GM21717 (cell line): ENCODE results near the gene MFRP.

ENCODE experiments used
- ATAC-seq: cut with Tn5 transposase; IDR thresholded peaks from one replicate; pipeline ENCODE4 v1.9.1; 2021; ENCODE audit warnings: mild to moderate bottlenecking, moderate library complexity; ENCODE audit not compliant: unreplicated experiment

The MFRP gene

DNA sequence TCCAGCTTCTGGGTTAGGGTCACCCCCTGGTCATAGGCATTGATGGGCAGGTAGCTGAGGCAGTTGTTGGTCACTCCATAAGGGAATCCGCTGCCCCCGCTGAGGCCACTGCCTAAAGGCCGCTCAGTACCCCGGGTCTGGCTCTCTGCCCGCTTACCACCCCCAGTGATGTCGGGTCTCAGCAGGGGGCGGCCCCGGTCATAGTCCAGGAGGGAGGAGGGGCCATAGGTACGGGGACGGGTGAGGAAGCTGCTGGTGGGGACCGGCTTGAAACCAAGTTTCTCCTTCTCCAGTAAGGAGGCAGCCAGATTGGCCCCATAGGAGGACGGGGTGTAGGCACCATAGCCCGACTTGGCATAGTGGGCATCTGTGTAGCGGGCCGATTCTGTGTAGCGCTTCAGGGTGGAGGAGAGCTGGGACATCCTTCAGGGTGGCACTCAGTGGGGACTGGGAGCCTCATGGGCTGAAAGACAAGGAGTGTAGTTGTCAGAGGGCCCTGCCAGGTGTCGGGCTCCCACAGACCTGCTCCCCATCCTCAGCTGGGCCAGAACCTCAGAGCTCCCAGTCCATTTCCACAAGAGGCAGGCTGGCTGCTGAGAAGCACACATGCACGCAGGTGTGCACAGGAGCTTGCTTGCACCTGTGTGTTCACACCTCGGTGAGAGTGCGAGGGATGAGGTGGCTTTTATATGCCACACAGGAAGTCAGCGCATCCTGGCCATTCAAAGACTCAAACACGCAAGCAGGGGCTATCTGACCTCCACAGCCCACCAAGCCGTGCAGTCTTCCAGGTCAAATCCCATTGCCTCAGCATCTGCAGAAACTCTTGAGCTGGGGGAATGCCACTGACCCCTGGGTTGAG is 26.8 kb upstream of the MFRP start:
- ATAC-seq: no peak

DNA sequence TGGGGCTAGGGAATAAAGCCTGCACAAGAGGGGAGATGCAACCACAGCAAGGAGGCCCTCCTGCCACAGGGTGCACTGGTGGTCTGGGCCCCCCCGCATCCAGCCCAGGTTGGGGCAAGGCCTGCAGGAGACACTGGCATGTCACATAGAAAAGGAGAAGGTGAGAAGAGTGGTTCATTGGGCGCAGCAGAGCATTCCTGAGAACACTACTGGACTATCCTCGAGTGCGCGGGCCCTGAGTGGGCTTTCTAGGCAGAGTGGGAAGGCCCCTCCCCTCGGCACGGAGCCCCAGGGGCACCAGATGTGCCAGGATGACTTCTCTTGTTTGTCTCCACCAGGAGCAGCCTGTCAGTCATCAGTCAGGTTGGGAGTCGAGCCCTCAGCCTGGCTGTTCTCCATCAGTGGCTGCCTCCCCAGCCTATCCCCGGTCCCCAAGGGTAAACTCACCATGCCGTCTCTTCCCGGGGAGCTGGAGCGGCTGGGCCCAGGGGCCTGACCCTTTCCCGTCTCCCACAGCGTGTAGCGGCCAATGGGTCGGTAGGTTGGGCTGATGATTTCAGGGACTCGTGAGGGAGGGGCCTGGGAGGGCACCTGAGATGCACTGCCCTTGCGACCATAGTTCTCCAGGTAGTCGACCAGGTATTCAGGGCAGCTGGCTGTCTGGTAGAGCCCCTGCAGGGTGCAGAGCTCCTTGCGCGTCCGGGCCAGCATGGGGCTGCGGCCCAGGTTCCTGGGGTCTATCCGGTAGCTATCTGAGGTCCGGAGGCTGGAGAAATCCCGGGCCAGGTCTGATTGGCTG is 26.0 kb upstream of the MFRP start:
- ATAC-seq: no peak

DNA sequence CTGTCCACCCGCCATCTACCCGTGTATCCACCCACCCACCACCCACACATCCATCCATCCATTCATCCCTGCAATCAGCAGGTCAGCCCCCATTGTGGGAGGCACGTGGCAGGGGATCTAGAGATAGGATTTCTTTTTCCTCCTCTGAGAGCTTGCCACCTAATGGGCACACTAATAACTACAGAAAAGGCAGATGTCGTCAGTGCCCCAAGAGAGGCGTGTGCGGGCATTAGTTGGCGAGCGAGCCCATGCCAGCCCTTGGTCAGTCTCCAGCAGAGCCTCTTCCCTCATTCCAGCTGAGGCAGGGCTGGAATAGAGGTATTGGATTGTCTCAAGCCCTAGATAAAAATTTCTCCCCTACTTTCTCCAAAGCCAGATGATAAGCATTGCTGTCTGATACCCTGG is 25.3 kb upstream of the MFRP start:
- no peak for ATAC-seq

DNA sequence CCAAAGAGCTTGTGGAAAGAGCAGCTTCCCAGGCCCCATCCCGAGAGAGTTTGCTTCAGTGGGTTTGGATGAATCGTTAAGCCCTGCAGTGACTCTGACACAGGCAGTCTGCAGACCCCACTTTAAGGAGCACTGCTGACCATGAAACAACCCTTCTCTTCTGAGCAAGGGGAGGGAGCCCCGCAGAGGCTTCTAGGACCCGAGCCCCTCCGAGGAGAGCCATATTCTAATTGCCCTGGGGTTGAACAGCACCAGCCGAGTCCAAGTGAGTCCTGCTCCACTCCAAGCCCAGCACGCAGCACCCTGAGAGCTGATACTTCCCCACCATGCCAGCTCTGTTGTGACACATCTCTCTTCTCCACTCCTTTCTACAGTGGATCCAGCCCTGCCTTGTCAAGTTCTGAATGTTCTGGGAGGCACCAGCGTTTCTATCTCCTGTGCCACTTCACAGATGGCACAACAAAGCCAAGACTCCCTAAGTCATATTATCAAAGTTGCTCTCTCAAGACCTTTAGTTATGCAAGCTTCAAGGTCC is 24.6 kb upstream of the MFRP start:
- no peak for ATAC-seq

DNA sequence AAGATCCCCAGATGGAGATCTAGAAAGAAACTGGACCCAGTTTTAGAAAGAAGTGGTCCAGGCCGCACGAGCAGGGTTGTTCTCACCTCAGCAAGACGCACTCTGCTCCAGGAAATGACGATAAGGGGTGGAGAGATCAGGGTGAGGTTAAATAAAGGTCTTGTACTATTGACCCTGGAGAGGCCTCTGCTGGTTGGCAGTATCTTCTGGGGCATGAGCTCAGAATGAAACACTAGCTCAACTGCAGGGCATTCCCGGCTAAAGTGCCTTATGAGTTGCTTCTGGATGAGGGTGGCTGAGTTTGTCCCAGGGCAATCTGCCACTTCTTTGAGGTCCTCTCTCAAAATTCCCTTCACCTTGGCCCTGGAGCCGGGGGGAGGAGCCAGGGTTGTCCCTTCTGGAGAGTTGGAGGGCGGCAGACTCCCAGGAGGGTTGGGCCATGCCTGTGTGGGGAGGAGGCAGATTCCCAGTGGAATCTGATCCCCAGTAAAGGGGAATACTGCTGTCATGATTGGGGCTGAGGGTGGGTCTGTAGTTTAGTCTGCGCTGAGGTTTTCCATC is 24.1 kb upstream of the MFRP start:
- ATAC-seq: no peak

DNA sequence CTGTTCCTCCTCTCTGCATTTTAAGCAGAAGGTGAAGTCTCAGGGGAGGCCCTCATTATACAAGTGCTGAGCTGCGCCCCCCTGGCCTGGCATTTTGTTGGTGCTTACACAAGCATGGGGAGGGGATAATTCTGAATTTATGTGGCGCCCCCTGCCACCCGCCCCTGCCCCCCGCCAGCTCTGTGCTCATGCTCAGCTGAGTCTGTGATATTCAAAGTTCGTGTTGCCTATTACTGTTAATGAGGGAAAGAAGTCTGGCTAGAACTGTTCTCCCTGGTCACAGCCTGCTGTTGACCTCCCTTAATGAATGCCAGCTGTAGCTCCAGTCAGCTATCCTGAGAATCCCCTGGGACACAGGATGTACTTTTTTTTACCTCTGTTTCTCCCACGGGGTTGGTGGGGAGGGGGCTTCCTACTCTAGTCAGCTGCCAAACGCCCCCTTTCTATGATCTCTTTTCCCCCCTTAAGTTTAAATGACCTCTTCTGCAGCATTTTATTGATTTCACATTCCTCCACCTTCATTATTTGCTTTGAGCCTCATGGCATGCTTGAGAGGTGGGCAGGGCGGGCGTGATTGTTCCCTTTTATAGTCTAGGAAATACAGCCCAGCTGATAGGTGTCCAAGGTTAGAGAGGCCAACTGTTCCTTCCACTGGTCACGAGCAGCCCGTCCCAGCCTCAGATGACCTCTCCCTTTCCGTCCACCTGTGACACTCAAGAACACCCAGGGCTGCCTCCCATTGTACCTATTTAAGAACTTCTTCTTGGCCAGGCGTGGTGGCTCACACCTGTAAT is 22.8 kb upstream of the MFRP start:
- ATAC-seq: no peak

DNA sequence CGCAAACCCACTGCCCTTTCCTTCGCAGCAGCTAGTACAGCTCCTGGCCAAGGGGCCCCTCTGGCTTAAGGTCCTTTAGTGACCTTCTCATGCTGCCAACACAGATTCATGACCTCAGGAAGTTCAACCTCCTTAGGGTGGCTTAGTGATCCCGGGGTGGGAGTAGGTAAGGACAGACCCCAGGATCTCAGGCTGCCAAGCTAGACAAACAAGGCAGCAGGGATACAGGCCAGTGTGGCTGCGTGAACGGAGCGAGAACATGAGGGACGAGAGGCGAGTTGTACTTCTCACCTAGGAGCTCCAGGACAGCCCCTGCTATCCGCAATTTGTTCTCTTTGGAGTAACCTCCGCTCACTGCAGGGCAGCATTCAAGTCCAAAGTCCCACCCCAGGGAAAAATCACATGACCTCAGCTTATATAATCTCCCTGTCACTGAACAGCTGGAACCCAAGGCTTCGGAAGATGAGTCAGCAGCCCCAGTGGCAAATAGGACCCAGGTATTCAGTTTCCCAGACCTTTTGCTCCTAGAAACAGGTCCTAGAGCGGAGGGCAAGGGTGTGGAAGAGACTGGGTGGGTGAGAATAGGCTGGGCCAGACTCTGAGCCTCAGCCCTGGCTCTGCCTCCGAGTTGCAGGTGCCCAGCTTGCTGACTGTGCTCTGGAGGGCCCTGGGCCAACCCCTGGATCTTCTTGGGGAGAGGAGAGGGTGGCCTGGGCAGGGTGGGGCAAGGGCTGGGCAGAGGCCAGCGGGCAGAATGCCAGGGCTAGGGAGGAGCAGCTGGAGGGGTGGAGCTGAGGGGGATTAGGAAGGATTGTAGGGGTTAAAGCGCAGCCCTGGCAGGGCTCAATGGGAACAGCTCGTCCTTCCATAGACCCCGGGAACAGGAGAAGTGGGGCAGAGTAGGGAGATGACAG is 21.9 kb upstream of the MFRP start:
- ATAC-seq: no peak

DNA sequence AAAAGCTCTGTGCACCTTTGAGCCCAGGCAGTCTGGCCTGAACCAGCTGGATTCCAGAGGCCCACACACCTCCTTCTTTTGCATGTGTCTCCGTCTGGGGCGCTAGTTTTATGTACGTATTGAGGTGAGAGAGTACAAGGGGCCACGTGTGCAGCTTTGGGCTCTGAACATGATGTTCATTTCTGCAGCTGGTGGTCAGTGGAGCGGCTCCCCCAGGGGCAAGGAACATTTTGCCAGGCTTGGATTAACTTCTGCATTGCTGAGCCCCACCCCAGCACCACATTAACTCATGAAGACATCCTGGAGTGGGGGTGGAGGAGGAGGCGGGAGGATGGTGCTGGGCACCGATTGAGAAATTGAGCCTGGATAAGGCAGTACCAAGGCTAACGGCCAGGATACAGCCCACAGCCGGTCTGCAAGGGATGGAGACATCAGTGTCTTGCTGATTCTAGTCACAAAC is 21.2 kb upstream of the MFRP start:
- no peak for ATAC-seq

DNA sequence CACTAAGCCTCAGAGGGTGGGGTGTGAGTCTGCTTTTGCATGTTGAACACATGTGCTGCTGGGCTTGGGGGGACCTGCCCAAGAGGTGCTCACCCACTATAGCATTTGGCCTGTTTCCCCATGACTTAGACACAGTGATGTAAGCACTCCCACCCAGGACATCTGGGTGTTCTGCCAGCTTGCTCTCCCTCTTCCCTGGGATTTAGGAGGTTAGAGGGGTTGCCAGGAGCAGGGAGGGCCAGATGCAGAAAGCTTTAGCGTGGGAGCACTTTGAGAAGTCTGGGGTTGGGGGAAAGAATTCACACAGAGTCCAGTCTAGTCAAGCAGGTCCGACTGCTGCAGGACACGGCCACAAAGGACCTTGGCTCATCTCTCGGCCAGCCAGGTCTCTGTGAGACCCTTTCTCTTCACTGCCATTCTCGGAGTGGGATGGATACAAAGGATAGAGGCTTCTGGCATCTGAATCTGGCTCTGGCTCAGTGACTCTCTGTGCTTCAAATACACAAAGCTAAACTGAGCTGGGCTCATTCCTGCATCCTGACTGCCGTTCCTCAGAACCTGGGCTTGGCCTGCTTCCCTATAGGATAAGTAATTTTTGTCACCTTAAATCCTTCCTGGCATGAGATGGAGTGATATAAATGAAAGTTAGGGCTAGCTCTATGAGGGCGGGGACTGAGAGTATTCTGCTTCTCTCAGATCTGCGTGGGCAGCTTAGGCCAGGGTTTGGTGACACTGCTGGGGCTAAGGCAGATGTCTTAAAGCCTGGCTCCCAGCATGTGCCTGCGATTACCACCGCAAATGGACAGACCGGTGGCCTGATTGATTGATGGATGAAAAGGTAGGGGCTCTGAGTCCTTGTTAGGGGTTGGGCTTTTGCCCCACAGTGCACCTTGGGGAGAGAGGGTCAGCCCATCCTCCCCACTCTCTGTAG is 20.4 kb upstream of the MFRP start:
- no peak for ATAC-seq

DNA sequence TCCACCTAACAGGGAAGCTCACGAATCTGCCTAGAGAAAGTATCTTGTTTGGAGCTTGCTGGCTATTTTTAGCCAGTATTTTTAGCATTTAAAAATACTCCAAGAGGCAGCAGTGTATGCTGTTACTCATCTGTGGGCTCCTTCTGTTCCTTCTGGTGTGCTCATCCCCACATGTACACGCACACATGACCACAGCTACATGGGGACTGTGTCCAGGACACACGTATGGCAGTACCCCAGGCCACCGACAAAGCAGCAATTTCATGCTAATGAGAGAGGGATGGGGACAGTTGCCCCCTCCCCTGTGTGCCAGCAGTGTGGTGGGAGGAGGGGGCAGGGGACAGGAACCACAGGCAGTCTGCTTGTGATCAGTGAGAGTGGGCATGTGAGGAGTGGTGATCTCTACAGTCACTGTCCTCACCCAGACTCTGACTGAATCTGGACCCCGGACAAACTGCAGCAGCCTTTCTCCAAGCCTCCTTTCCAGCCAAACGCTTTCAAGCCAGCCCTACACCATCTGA is 18.6 kb upstream of the MFRP start:
- ATAC-seq: no peak

DNA sequence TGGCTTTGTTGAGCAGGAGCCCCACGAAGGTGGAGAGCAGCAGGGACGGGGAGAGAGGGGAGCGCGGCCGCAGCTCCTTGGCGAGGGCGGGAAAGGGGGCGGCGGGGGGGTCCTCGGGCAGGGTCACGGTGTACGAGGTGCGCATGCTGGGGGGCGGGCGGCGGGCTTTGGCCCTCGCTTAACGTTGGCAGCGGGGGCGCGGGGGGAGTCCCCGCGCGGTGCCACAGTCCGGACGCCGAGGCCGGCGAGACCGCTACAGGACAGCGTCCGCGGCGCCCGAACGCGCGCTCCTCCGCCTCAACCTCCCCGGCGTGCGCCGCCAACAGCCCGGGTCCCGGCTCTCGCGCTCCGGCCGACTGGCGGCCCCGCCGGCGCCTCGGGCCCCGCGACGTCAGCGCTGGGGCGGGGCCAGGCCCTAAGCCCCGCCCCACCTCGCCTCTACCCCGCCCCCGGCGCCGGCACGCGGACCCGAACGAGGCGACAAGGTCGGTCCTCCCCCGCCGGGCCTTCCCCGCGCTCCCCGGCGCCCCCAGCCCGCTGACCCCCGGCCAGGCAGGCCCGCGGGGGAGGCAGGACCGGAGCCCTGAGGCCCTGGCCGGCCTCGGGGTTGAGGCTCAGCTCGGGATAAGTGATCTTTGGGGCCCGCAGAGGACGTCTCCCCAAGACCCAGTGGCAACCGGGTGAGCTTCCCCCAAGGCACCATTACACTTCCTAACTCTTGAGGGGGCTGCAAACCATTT is 17.5 kb upstream of the MFRP start:
- no peak for ATAC-seq

DNA sequence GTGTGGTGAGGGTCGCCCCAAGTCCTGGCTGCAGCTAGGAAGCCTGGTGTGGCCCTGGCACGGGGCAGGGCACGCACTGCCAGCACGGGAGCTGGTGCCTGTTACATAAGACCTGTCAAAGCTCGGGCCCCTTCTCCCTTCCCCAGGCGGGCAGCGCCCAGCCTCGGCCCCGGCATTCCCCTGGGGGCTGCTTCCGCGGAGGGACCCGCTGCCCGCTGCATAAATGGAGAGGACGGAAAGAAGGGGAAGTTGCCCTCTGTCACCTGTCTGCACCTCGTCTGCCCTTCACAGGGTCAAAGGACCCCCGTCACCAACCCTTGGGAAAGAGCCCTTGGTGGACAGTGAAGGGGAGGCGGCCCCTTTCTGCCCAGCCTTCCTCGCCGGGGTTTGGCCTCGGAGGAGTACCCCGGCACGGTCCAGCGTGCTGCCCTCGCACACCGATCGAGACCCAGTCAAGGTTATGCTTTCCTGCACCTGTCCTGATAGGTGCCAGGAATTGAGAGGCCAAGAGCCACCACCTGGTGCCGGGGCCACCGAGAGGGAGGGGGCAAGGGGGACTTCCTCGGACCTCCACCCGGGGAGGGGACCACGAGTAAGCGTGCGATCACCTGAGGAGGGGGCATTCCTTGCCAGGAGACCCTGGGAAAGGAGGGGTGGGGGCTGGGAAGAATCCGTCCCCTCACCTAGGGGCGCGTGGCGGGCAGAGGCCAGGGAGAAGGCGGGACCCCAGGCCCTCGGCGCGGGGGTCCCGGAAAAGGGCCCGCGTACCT is 16.8 kb upstream of the MFRP start:
- no peak for ATAC-seq

DNA sequence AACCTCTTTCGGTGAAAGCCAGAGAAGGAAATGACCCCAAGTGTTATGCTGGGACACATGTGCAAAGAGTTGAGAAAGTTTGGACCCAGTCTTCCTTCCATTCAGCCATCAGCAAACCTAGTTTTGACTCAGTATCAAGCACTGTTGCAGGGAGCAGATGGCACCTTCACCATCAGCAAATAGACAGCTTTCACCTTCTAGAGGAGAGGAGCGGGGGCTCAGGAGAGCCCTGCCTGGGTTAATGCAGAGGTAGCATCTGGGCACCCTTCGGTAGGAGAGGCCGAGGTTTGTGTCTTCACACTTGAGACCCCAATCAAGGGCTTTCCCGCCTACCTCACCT is 16.2 kb upstream of the MFRP start:
- ATAC-seq: no peak

DNA sequence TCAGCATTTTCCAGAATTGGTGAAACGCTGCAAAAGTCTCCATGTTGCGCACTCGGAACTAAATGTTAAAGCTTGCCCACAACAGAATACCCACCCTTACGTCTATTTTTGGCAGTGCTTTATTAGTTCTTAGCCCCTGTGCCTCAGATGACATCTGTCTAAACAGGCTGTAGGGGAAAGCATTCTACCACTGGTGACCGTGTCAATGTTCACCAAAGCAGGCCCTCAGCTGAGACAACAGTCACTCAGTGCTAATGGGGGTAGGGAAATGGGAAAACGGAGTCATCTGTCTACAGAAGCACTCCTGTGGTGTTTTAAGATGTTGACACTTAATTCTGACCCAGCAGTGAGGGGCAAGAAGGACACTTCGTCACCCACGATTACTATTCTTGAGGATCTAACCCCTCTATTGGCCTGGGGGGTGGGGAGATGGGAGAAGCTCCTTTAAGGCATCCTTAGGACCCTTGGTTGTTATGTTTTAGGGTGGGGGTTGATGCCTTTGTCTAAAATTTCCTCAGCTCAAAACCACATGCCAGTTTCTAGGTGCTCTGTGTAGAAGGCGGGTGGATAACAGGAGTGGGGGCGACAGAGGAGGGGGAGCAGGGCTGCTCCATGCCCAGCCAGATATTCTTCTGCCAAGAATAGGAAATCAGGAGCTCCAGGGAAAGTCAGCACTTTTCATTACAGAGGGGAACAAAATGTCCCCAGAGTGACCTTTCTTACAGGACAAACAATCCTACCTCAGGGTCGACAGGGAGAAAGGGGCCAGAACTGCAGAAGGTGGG is 15.6 kb upstream of the MFRP start:
- no peak for ATAC-seq

DNA sequence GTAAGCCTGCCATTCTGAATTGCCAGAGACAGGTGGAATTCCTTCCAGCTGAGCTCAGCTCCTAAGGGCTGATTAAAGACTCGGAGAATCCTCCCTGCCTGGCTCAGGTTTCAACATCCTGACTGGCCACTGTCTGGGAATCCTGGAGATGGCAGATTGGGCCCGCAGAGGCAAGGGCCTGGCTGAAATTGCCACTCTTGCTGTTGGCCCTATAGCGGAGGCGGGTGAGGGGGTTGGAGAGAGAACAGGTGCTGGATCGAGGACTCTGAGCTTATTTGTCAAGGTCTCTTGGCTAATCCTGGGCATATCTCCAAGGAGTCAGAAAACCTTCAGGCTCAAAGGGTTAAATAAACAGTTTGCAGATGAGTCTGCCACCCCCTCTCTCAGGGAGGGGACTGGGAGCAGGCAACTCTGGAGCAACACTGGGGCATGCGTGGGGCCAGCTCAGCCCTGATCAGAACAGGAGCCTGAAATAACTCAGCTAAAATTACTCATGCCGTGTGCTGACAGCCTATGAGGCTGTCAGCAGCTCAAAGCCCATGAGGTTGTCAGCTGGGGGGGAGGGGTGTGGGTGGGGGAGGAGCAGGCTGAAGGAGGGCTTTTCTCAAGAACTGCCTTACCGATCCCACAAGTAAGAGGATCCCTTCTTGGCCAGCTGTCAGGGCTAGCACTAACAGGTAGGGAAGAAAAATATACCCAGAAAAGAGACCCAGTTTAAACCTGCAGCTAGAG is 14.7 kb upstream of the MFRP start:
- ATAC-seq: peak; percentile 45
